VCaP (cell line): ENCODE measurements around the gene SH3TC2.

Experiments
- H3K27ac ChIP-seq: fragments of 450-650 bp; 2 replicates; pipeline ENCODE4 v1.5.1; 2017
- TF ChIP-seq, protein P1 (sequence below): fragments of 450-650 bp; conservative IDR thresholded peaks from 2 replicates; pipeline ENCODE4 v1.5.1; 2017; ENCODE audit warnings: mild to moderate bottlenecking, moderate library complexity

Gene SH3TC2

DNA sequence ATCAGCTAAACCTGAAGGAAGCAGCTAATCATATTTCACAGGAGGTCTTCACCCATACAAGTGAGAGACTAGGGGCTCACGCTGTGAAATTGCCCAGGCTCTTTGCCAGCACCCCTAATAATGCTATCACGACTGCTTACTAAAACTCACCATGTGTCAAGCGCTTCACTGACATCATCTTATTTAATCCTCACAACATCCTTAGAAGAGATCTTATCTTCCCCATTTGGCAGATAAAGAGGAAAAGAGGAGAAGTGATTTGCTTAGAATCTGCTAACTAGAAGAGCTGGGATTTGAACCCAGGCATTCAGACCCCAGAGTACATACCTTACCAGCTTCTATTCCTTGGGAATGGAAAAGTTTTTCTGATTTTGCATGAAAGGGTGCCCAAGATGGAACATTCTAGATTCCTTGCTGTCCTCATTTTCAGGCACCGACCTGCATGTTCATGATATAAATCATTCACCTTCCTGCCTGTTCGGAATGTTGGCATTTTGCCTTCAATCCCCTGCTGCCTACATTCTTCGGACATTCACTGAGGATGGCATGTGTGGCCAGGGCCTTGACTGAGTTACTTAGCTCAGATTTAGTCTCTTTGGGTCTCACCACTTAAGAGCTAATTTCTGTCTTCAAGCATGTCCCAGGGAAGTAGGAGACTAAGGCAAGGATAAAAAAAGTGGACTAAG lies 88.1 kb downstream of the SH3TC2 start:
- H3K27ac ChIP-seq = no peak overlapping the region
- TF ChIP-seq, protein P1, sequence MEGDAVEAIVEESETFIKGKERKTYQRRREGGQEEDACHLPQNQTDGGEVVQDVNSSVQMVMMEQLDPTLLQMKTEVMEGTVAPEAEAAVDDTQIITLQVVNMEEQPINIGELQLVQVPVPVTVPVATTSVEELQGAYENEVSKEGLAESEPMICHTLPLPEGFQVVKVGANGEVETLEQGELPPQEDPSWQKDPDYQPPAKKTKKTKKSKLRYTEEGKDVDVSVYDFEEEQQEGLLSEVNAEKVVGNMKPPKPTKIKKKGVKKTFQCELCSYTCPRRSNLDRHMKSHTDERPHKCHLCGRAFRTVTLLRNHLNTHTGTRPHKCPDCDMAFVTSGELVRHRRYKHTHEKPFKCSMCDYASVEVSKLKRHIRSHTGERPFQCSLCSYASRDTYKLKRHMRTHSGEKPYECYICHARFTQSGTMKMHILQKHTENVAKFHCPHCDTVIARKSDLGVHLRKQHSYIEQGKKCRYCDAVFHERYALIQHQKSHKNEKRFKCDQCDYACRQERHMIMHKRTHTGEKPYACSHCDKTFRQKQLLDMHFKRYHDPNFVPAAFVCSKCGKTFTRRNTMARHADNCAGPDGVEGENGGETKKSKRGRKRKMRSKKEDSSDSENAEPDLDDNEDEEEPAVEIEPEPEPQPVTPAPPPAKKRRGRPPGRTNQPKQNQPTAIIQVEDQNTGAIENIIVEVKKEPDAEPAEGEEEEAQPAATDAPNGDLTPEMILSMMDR = no peak

DNA sequence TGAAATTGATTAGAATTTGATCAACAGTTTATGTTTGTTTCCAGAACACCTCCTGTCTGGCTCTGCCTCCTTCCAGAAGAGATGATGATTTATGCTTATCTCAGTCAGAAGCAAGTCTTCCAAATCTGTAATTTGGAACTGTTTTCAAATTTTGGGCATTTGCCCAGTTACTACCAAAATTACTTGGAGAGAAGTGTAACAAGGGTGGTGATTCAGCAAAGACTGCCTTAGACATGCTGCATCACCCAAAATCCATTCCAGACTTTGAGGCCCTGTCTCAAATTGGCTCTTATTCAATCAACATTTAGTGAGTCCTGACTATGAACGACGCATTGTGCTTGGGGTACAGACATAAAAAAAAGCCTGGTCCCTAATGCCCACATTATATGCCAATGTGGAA lies 89.4 kb downstream of the SH3TC2 start:
- TF ChIP-seq, protein P1 = no peak
- peak overlapping the region; percentile 40; the same call in 1 of the 2 replicates for H3K27ac ChIP-seq

DNA sequence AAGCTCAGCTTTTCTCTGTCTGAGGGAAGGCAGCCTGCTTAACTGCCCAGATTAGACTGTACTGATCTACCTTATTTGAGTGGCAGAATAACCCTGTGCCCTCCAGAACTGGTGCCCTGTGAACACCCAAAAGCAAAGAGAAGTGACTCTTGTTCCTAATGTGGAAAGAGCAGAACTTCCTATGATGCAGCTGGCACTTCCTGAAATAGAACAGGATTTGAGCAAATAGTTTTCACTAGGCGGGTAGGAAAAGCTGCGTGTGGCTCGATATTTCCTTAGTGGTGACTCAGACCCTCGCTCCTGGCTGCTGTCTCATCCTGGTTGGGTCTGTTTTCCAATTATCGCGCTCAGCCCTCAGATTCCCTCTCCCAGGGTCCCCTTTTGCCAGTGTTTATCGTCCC lies 89.9 kb downstream of the SH3TC2 start:
- peak overlapping the region; percentile 40; the same call in 1 of the 2 replicates for H3K27ac ChIP-seq
- TF ChIP-seq, protein P1 = no peak

DNA sequence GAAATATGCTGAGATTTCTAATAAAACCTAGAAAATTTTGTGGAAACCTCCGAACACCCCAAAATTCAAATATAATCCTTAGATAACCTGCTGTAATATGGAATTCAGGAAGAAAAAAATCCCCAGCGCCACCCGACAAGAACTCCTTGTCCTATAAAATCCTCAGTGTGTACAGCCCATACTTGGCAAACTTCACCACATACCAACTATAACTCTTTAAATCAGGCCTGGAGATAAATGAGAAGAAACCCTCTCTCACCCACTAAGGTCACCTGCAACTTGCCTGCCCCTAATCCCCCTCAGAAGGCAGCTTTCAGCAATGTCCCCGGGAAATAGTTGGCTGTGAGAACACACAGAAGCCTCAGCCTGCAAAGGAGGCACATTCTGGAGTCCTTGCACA lies 90.5 kb downstream of the SH3TC2 start:
- H3K27ac ChIP-seq = peak overlapping the region; percentile 40; the same call in 1 of the 2 replicates
- TF ChIP-seq, protein P1 = no peak

DNA sequence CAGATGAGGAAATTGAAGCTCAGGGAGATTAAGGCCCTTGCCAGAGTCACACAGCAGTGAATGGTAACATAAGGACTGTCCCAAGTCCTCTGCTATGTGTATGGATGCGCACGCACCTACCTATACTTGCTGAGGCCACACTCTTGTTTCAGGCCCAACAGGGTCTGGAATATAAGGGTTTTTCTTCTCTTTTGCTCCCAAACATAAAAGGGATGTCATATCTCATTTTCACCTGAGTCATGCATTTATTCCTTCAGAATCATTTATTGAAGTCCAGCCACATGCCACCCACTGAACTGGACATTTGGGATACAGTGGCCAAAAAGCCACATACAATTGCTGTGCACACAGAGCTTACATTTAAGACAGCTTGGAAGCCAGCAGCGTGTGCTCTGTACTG lies 92.0 kb downstream of the SH3TC2 start:
- TF ChIP-seq, protein P1 = no peak
- H3K27ac ChIP-seq = peak overlapping the region; percentile 58

DNA sequence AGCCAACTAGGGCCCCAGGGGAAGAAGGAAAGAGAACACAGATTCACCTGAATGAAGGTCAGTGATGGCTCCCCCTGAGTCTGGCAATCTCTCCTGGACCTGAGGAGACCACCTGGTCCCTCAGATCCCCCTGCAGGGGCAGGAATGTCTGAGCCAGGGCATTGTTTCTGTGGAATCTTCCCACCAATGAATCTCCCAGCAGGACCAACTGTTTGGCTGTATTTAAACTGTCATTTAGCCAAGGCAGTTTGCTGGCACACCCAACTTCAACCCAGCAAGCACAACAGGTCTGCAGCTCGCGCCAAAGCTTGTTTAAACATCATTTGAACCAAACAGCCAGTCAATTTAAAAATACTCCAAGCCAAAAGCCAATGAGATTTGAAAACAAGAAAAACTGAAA lies 92.6 kb downstream of the SH3TC2 start:
- peak overlapping the region; percentile 58 for H3K27ac ChIP-seq
- TF ChIP-seq, protein P1 = no peak

DNA sequence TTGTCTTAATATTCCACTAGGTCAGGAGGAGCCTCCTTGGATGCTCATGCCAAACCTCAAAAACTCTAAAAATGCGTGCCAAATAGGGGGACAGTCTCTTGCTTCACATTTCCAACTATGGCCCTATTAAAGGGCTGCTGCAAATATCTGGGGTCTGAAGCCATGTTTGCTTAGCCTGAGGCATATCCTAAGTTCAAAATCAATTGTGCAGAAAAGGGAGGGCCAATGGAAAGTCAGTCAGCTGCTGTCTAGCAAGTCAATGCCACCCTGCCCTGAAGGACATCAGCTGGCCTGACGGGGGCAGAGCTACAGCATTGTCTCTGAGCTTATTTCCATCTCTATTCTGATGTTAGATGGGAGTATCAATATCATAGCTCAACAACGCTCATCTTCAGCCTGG lies 93.6 kb downstream of the SH3TC2 start:
- peak overlapping the region; percentile 58 for H3K27ac ChIP-seq
- TF ChIP-seq, protein P1 = no peak
